SIG-M5 (cell line): Measurements from ENCODE around the gene NPDC1.

Experiments
- DNase-seq: peaks from one replicate; lab custom pipeline; 2025; lab: John Stamatoyannopoulos, UW

The NPDC1 gene

DNA sequence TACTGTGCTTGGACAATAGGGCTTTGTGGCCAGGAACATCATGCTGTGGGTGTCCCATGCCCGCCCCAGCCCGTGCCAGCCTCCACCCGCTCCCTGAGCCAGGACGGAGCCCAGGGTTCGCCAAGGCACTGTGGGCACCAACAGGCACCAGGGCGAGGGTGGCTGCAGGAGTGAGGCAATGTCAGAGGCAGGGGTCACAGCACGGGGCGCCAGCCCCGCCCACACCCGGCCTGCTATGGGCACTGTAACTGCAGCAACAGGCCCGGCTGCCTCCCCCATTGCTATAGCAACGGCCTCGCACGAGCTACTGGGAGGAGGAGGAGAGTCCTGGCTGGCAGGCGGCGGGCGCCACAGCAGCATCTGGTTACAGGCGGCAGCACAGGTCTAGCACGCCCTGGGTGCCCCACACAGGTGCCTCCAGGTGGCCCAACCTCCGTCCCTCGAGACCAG lies 20.4 kb downstream of the NPDC1 start:
- no peak for DNase-seq

DNA sequence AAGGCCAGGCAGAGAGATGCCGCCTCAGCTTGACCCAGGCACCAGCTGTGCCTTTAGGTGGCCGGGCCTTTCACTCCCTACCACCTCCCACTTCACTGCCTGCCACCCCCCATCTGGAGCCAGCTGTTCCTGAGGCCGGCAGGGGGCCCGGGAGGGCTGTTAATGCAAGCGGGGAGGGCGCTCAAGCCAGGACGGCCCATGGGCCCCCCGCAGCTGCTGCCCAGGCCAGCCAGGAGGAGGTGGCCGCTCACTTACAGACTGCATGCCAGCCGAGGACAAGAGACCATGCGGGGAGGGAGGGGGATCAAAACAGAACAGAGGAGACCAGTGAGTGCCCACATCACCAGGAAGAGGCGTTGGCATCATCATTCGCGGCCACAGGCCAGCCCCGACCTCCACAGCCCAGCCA lies 22.4 kb downstream of the NPDC1 start:
- DNase-seq: no peak

DNA sequence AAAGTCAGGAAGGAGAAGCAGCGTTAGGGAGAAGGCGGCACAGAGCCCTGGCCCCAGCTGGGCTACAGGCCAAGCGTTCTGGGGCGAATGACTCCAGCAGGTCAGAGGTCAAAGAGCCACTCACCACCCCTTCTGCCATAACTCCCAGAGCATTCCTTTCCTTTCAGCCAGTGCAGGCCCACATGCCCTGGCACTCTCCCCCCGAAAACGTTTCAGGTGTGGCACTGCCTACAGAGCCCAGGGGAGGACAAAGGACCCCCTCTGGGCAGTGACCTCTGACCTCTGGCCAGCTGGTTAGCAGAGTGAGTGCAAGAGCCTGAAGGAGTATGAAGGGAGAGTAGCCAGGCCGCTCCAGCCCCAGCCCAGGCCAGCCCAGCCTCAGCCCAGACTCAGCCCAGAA lies 22.8 kb downstream of the NPDC1 start:
- DNase-seq: no peak

DNA sequence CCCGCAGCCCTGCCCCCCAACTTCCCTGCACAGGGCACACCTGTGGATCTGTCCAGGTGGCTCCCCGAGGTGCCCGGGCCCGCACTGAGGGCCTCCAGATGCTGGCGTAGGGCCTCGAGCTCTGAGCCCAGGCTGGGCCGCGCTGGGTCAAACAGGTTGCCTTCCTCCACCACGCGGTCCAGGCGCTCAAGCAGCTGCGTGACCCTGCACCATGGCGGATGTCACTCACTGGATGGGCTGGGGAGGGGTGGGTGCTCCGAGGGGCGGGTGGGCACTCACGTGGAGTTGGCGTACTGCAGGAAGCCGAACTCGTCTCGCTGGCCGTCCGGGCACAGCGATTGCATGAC lies 23.3 kb downstream of the NPDC1 start:
- DNase-seq: no peak

DNA sequence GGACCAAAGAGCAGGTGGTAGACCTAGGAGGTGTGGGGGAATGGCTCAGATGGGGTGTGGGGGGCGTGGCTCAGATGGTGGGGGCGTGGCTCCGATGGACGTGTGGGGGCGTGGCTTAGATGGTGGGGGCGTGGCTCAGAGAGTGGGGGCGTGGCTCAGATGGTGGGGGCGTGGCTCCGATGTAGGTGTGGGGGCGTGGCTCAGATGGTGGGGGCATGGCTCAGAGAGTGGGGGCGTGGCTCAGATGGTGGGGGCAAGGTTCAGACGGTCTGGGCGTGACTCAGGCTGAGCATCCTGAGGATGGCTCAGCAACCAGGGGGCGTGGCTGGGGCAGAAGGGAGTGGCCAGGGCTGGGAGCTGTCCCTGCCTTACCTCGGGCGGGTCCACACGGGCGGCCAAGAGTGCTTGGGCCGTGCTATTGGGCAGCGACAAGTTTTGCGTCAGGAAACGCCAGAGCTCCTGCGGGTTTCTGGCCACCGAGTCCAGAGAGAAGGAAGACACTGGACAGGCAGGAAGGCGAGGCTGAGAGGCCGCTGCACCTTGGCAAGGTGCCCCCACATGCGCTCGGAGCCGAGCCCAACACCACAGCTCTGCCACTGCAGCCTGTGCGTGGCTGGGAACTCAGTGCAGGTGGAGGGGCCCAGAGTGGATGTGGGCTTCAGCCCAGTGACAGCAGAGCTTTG lies 23.9 kb downstream of the NPDC1 start:
- DNase-seq: no peak

DNA sequence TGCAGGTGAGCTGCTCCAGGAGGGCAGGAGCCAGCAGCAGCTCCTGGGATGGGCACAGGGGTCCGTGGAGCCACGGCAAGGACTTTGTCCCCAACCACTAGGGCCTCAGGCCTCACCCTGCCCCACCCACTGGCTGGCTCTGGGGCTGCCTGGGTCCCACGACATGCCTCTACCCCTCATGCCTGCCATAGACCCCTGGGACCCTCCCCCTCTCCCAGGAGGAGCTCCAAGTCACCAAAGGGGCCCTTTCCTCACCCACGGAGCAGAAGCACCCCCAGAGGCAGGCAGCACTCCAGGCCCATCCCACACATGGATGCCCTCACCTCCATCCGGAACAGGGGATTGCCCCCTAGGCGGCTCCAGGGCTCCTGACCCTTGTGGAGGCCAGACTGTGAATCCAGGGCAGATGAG lies 24.4 kb downstream of the NPDC1 start:
- DNase-seq: no peak

DNA sequence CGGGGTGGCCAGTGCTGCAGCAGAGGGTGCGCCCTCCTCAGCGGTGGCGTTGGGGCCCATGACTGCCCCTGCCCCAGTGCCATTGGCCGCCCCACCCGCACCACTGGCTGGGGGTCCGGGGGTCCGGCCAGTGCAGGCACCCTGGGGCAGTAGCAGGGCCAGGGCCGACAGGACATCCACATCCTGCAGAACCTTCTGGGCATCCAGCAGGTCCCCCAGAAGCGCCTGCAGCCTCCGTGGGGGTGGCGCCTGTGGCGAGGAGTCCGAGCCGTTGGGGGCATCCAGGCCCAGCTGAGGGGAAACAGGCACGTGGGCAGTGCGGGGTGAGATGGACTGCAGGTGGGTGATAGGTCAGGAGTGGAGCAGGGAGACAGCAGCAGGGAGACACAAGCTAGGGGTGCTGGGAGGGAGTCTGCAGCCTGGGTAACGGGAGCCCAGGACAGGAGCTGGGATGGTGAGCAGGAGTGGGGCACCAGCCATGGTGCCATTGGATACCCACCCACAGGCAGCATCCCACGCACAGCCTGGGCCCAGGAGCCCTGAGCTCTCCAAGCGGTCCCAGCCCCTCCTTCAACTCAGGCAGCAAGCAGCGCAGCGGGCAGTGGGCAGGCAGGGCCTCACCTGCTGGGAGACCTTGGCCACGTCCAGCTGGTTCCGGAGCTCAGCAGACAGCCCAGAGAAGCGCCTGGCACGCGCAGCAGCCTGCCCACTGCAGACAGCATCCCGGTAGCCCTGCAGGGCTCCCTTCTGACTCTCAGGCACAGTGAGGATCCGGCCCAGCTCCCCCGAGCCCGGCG lies 25.0 kb downstream of the NPDC1 start:
- no peak for DNase-seq

DNA sequence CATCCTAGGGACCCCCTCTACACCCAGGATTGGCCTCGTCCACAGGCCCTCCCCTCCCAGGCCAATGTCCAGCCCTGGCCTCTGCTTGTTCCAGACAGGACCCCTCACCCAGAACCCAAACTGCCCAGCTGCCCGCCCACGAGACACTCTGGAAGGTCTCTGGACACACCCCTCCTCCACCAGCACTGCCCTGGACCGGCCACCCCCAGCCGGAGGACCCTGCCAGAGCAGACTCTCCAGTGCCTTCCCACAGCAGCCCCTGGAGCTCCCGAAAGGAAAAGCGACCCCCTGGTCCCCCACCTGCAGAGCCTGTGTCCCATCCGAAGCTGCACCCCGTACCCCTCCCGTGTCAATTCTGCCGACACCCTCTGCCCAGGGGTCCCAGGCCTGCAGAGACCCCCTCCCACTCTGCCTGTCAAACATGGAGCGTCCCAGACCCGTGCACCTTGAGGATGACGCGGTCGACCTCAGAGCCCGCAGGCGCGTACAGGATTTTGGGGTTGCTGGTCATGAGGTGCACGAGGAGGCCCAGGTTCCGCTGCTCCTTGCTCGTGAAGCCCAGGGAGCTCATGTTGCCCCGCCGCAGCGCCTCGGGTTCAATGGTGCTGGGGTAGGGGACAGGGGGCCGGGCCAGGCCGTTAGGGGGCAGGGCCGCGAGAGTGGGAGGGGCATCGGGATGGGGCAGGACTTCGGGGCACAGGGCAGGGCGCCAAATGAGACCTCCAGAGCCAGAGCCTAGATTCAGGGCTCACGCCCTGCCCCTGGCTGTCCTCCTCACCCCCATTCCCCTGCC lies 25.9 kb downstream of the NPDC1 start:
- no peak for DNase-seq

DNA sequence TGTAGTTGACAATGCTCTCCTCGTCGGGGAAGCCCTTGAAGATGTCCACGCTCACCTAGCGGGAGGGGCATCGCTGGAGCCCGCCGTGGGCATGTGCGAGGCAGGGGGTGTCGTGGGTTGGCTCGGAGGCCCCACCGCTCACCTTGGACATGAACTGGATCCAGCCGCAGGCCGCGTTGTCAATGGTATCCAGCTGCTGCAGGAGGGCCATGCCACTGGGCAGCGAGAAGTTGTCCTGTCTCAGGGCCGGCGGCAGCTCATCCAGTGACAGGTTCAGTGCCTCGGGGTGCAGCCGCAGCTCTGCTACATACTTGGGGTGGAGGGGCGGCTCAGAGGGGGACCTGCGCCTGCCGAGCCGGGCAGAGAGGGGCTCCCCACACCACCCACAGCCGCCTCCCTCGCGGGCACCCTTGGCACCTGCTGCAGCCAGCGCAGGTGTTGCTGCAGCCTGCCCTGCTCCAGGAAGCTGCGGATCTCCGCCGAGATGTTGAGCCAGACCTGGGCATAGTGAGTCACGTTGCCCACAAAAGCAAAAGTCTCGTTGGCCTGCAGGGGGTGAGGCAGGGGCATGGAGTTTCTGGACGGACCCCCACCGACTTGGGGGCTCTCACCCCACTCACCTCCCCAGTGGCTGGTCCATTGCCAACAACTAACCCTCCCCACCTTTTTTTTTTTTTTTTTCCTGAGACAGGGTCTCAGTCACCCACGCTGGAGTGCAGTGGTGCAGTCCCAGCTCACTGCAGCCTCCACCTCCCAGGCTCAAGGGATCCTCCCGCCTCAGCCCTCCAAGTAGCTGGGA lies 27.0 kb downstream of the NPDC1 start:
- no peak for DNase-seq

DNA sequence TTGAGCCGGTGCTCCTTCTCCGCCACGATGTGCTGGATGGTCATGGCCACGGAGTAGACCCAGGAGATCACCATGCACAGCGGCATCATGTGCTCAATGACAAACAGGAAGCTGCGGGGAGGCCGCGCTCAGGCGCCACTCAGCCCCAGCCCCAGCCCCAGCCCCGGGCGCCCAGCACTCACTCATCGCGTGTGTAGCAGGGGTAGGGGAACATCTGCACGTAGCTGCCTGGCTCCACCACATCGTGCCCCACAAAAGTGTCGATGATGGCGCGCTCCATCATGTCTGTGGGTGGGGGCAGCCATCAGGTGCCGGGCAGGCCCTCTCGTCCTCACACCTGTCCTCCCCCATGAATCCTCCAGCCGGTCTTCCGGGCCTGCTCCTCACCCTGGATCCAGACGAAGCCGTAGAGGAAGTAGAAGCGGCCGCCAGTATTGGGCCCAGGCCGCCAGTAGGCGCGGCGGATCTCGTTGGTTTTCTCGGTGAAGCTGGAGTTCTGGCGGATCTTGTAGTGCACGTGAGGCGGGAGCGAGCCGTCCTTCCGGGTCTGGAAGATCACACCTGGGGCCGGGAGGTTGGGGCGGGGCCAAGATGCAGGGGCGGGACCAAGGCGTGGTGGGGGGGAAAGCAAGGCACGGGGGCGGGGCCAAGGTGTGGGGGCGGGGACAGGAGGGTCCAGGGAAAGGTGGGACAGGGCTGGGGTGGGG lies 28.0 kb downstream of the NPDC1 start:
- no peak for DNase-seq

DNA sequence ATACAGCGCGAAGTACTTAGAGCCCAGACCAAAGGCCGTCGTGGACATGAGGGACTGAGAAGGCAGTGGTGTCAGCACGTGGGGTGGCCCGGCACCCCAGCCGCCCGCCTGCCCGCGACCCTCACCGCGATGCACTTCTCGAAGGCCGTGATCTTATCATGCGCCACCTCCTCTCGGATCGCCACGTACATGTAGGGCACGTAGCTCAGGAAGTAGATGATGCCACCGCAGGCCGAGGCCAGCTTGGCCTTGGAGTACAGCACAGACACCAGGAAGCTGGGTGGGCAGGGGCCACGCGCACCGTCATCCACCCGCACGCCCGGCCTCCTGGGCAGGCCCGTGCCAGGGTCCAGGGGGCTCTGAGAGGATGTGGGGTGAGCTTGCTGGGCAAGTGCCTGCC lies 28.9 kb downstream of the NPDC1 start:
- no peak for DNase-seq

DNA sequence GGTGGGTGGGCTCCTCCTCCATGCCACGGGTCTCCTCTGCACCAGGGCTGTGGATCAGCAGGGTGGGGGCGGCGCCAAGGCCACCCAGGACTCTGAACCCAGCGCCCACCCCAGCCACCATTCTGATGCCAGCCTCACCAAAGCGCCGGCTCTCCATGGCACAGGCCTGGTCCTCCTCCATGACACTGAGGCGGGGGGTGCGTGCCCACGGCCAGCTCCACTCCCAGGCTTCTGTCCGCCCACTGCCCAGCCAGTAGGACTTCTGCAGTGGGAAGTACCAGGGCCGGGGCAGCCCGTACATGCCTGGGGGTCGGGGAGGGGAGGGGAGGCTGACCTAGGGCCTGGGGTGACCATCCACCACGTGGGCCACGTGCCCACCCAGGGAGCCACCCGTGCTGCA lies 29.5 kb downstream of the NPDC1 start:
- no peak for DNase-seq

DNA sequence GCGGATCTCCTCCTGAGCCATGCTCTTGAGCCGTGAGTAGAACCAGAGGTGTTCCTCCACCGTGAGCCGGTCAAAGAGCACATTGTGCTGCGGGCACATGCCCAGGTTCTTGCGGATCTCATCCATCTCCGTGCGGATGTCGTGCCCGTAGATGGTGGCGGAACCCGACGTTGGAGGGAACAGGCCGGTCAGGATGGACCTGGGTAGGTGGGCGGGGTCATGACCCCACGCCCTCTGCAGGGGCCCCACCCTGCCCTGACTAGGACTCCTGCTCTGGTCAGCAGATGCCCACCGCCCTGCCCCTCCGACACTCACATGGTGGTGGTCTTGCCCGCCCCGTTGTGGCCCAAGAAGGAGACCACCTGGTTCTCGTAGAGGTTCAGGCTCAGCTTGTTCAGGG lies 30.0 kb downstream of the NPDC1 start:
- DNase-seq: no peak

DNA sequence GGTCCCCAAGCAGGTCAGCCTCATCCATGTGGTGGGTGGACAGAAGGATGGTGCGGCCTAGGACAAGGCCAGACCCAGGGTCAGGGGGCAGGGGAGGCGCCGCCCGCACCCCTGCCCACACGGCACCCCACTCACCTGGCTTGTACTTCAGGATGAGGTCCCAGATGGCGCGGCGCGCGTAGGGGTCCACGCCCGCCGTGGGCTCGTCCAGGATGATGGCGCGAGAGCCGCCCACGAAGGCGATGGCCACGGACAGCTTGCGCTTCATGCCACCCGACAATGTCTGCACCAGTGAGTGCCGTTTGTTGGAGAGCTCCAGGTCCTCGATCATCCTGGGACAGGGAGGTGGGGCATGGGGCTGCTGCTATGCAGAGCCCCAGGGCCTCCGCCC lies 30.4 kb downstream of the NPDC1 start:
- no peak for DNase-seq

DNA sequence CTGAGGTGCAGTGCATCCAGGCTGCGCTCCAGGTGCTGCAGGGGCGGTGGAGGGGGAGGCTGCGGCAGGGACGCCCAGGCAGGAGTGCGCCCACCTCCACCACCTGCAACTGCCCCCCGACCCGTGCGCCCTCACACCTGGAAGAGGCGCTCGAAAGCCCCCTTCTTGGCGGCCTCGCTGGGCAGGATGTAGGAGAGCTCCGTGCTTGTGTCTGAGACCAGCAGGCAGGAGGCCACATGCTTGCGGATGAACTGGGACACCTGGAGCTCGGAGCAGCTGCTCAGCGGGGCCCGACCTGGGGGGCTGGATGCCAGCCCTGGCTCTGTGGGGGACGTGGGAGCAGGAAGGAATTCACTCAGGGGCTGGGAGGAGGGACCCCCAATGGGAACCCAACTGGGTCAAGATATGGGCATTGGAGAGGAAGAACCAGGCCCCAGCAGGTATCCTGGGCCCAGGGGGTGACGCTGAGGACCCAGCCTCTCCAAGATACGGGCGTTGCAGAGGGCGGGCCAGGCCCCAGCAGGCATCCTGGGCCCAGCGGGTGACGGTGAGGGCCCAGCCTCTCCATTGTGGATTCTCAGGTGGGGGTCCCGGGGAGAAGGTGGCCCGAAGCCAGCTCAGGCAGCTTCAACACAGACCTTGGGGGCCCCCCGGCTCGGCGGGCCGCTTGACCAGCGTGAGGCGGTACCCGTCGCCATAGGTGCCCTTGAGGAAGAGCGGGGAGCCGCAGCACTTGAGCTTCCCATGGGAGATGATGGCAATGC lies 31.0 kb downstream of the NPDC1 start:
- no peak for DNase-seq

DNA sequence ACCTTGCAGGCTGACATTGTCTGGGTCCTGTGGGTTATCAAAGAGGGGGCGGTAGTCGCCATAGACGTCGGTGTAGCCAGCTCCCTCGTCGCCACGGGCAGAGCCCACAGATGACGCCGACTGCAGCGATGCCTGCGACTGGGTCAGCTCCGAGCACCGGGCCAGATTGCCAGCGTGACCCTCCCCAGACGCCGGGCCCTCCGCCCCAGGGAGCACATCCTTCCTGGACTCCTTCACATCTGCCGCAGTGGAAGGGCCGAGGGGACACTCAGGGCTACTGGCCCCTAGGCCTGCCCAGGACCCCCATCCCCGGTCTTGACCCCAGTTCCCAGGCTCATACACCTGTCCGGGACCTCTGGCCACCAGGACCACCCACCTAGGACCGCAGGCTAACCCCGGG lies 31.8 kb downstream of the NPDC1 start:
- DNase-seq: no peak

DNA sequence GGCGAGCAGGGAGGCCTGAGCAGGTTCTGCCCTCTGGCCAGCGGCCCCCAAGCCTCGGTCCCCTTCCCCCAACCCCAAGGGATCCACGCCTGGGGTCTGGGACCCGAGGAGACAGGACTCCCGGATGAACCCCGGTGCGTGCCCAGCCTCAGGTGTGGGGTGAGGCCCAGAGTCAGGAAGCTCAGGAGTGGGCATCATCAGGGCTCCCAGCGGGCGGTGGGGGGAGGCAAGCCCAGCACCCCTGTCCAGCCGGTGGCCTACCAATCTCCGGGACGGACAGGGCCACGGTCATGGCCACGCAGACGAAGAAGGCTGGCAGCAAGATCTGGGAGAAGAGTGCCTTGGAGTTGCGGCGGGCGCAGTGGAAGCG lies 32.4 kb downstream of the NPDC1 start:
- DNase-seq: no peak

DNA sequence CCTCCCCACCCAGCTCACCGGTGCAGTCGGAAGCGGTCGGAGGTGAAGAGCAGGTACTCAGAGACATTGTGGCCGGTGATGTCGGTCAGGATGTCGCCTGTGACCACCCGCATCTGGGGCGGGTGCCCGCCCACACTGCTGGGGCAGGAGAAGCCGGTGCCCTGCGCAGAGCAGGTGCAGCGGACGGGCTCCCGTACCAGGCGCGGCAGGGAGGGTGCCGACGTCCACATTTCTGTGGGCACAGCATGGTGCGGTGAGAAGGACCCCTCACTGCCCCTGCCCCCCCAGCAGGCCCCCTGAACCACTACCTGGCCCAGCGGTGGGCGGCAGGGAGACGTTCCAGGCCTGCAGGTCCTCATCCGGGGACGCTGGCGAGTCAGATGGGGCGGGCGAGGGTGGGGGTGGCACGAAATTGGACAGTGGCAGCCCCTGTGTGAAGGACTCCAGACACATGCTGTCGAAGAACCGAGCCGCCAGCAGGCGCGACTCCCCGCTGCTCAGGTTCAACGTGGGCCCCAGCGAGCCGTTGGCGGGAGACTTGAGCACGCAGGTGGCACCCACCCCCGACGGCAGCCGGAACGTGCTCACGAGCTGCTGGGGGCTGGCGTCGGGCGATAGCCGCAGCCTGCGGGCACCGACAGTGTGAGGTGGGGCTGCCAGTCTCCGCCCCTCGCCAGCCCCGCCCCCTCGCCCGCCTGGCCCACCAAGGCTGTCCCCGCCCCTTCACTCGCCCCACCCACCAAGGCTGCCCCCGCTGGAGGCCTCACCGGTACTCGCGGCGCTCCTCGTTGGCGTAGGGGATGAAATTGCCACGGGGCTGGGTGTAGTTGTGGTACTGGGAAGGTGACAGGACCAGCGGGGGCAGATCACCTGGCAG lies 33.0 kb downstream of the NPDC1 start:
- no peak for DNase-seq

DNA sequence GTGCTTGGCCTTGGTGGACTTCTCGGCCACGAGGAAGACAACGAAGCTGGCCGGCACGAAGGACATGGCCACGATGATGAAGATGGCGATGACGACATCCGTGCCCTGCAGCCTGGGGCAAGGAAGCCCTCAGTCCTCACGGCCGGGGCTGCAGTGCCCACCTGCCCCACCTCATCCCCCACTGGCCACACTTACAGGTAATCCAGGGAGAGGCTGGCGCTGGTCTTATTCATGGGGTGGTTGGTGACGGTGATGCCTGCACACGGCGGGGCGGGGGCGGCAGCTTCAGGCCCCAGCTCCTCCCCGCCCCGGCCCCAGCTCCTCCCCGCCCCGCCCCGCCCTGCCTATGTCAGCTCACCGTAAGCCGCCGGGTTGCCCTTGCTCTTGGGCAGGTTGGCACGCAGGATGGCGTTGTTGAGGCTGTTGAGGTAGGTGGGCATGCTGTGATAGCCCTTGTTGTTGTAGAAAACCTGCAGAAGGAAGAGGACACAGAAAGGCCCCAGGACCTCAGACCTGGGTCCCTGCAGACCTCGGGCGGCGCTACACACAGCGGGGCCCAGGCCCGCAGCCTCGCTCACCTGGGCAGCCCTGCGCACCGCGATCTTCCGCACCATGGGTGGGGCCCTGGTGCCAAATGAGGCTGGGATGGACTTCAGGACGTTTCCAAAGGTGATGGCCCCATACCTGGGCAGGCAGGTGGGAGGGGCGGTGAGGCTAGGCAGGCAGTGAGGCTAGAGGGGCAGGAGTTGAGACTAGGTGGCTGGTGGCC lies 33.9 kb downstream of the NPDC1 start:
- no peak for DNase-seq
